Measurements from ENCODE around the gene OBSL1. TPM values are rescaled to one million over a fixed set of nuclear protein-coding genes. Genes with fewer than 3 reads are reported as not detected.

OBSL1 gene
- total and polyA plus RNA-seq, 2 donors (not counting 3 experiments of a cell fraction or from before 2014, with no cell fraction given), result 16.7 to 20.7 TPM

DNA sequence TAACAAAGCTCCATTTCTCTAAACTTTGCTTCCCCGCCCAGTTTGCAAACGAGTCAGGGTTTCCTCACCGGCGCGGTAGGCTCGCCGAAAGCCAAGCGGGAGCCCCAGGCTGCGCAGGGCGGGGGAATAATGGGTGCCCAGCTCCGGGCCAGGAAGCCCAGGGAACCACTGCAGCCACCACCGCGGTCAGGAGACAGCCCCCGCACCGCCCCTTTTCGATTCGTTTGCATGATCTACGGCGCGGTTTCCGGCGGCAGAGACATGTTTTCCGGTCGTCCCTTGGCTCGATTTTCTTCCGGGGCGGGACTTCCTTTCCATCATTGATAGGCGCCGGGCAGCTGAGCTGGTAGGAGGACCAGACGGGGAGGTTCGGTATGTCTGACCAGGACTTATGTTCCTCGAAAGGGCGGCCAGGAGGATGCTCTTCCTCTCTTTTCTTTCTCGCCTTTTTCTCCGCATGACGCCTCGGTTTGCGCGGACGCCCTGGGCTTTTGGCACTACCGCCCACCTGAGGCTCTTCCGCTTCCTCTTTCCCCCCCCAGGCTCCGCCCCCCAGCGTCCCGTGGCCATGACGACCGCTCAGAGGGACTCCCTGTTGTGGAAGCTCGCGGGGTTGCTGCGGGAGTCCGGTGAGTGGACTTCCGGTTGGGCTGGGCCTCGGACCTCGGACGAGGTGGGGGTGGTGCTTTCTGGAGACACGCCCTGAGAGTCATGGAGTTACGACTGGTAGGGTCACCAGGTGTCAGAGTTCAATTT is 26.4 kb upstream of the OBSL1 start, which contains the start of gene STK11IP:
Gene STK11IP (plus strand): TSS at position 306 of the 756 bp plus-strand sequence. CDS start 263 bp downstream, at position 569.
- Histone ChIP-seq H3K36me3 (ENCODE audit: control insufficient read depth in 2 of 2, extremely low read depth in 1 of 2, insufficient read depth in 2 of 2, low read length in 2 of 2) (peaks cover 0 to 15% of the 10 kb centered on the region in 2 experiments), H3K79me2 (ENCODE audit: control insufficient read depth, insufficient read depth, low read length) (no peaks in the 10 kb centered on the region), H4K20me1 (replicated peaks; ENCODE audit: control insufficient read depth, extremely low read depth, insufficient read depth, low read length) (no peaks in the 10 kb centered on the region), H2AFZ (ENCODE audit: low read depth, low read length) (peak within 1 kb of the TSS; percentile 98), H3K9me1 (replicated peaks; ENCODE audit: control insufficient read depth, extremely low read depth, insufficient read depth, low read length) (no peaks in the 10 kb centered on the region), H3K9ac (replicated peaks; ENCODE audit: extremely low read depth, insufficient read depth, low read length) (peak within 1 kb of the TSS; percentile 90), H3K27me3 (ENCODE audit: control insufficient read depth in 2 of 2, insufficient read depth in 2 of 2, low read length in 2 of 2) (no peaks in the 10 kb centered on the region), H3K4me1 (ENCODE audit: control insufficient read depth, extremely low read depth, insufficient read depth, low read length) (peaks cover 12% of the 10 kb centered on the region), H3K4me2 (ENCODE audit: insufficient read depth, low read length) (peak within 1 kb of the TSS; percentile 81), H3K9me3 (replicated peaks; ENCODE audit: control insufficient read depth, insufficient read depth, low read length) (no peaks in the 10 kb centered on the region), H3K4me3 (replicated peaks in 1 of 3; ENCODE audit: insufficient read depth in 1 of 3, low read depth in 1 of 3, low read length in 3 of 3) (peak within 1 kb of the TSS; percentile 47 to 76 (median 67)), H3K27ac (ENCODE audit: insufficient read depth, low read depth, low read length) (peak within 1 kb of the TSS; percentile 86)
- DNase-seq (ENCODE audit: low read depth, low spot score), result peak; percentile 95
- peak; percentile 97 for FAIRE-seq
- ChIA-PET POLR2A (interaction anchor here (0.7 kb wide), 1 partner anchor 32 kb away, joined by 5 read pairs; no protein-coding TSS in a partner anchor), CTCF (interaction anchor here (0.7 to 3.6 kb wide), 8 partner anchors 27 to 102 kb away, joined by 3 to 23 read pairs (median 4); partner anchors contain the start of gene OBSL1)
- intact Hi-C loops (cut with micrococcal nuclease), result loop anchor here (1.0 kb wide), 5 partner anchors 26 to 209 kb away; partner anchors contain the start of genes CHPF, GMPPA and OBSL1
- BruUV-seq (replicated peaks), result TSS peak; percentile 67
- no peak for TF ChIP-seq EZH2 (IDR thresholded peaks at IDR 0.05; ENCODE audit: borderline replicate concordance, low read depth, low read length, severe bottlenecking)
- TF ChIP-seq JUN (IDR thresholded peaks at IDR 0.05; ENCODE audit: borderline replicate concordance, insufficient read depth, insufficient read length, low read depth), result no peak
- TF ChIP-seq CTCF (IDR thresholded peaks at IDR 0.05; ENCODE audit: extremely low read depth in 1 of 2, insufficient read depth in 1 of 2, low read depth in 1 of 2, low read length in 2 of 2), result no peak
- peak; percentile 26 for TF ChIP-seq MAX (IDR thresholded peaks at IDR 0.05; ENCODE audit: insufficient read depth, insufficient read length)
- no peak for TF ChIP-seq GATA2 (IDR thresholded peaks at IDR 0.05; ENCODE audit: insufficient read depth, insufficient read length, low read depth, low read length)
- TF ChIP-seq POLR2A (IDR thresholded peaks at IDR 0.05; ENCODE audit: low read depth, low read length), result peak; percentile 97
- peak; percentile 84 for TF ChIP-seq POLR2AphosphoS5 (IDR thresholded peaks at IDR 0.05; ENCODE audit: insufficient read depth, low read depth, low read length)
- TF ChIP-seq MYC (IDR thresholded peaks at IDR 0.05; ENCODE audit: low read depth, low read length), result no peak
- TF ChIP-seq FOS (IDR thresholded peaks at IDR 0.05; ENCODE audit: borderline replicate concordance, insufficient read depth, low read length), result peak; percentile 35
- dilution Hi-C loops (cut with MboI; ENCODE audit: extremely low pct_ligation_motif_present, low sequenced_read_pairs), result no loop called here

All from endothelial cell of umbilical vein (primary cell).